ENCODE measurements around the gene RBFOX2.
"Not testable (repeated sequence)": the region's sequence is repeated elsewhere in the genome, so short reads cannot be mapped to it uniquely, and the experiment has no call there.

DNA sequence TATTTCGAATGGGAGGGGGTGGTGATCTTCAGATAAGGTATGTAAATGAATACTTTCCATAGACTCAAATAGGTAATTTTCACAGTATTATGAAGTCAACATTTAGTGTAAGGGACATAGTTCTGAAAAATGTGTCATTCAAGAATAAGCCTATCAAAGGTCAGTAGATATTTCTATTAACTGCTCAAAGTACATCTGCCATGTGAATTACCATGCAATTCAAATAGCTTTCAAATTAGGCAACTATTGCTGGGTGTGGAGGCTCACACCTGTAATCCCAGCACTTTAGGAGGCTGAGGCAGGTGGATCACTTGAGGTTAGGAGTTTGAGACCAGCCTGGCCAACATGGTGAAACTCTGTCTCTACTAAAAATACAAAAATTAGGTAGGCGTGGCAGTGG lies 236.8 kb downstream of the RBFOX2 start:
- not testable (repeated sequence) for TF ChIP-seq CTCF (IDR thresholded peaks at IDR 0.05); ZFX (IDR thresholded peaks at IDR 0.05; ENCODE audit: borderline replicate concordance)
